Astrocyte of the cerebellum (primary cell): ENCODE results near the gene TDRD7.

ENCODE experiments used
- DNase-seq: peaks from one replicate; pipeline ENCODE4 v3.0.0-alpha.2; 2011; ENCODE audit warnings: low read depth
- H3K4me3 ChIP-seq: 2 replicates; pipeline ENCODE4 v1.5.1; 2011; ENCODE audit warnings: mild to moderate bottlenecking, low read depth, low read length, moderate library complexity
- CTCF ChIP-seq: IDR thresholded peaks from 2 replicates; pipeline ENCODE4 v1.5.1; 2012; ENCODE audit warnings: low read length, low read depth, moderate library complexity, mild to moderate bottlenecking; ENCODE audit errors: missing control alignments
- in situ Hi-C: cut with HindIII; loops from 2 replicates; pipeline ENCODE4 v1.10.0; 2017; ENCODE audit warnings: low sequenced_read_pairs

Gene TDRD7

GRCh38 chr9:97535771-97536170, 123.9 kb downstream of the TDRD7 start:
- TF ChIP-seq CTCF: no peak
- DNase-seq: no peak
- in situ Hi-C loops: no loop called here
- H3K4me3 ChIP-seq: no peak overlapping the region

GRCh38 chr9:97536480-97536879, 124.6 kb downstream of the TDRD7 start:
- H3K4me3 ChIP-seq: no peak overlapping the region
- no peak for DNase-seq
- in situ Hi-C loops: no loop called here
- no peak for TF ChIP-seq CTCF

- no peak for DNase-seq
- in situ Hi-C loops: no loop called here
- TF ChIP-seq CTCF: no peak
- H3K4me3 ChIP-seq: no peak overlapping the region
Measured at GRCh38 chr9:97543561-97543960, 131.7 kb downstream of the TDRD7 start.

DNA sequence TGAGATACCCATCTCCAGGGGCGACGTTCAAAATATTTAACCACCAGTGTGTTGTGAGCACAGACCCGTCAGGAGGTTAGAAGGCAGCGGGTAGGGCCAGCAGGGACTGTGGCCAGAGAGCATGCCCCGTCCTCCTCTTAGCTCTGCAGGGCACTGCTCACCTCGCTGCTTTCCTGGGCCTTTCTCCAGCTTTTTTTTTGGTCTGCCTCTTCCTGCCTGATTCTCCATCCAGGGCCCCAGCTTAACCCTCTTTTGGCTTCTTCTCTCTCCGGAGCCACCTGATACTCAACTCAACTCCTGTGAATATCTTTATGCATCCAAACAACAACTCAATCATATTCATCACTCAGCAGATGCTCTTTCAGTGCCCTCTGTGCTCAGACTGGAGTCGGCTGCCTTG, 133.6 kb downstream of the TDRD7 start:
- no peak for TF ChIP-seq CTCF
- H3K4me3 ChIP-seq: no peak overlapping the region
- DNase-seq: no peak
- in situ Hi-C loops: no loop called here
